Natural killer cell treated with Interleukin-12 subunit alpha and Interleukin-12 subunit beta and Interleukin-15 and Interleukin-18, amount 100 ng/mL, for 72 hours (primary cell): ENCODE measurements around the gene CNIH2. TPM values are rescaled to one million over a fixed set of nuclear protein-coding genes. Genes with fewer than 3 reads are reported as not detected.

Source experiments
- ATAC-seq, 2 donors: fragments of 150-1000 bp; cut with Tn5 transposase in 1 of 2; sonication (Bioruptor Pico), chemical (Tn5 transposase) in 1 of 2; 2 replicates each; pipeline ENCODE4 v1.10.0; 2021
- DNase-seq: peaks from one replicate; pipeline ENCODE4 v3.0.0; 2022; ENCODE audit warnings: low spot score
- H3K27ac Mint-ChIP-seq, 2 donors: 1 replicate in 1 of 2; 2 replicates in 1 of 2; pipeline ENCODE4 v1.8.0; 2022; ENCODE audit warnings: mixed read lengths in 2 of 2, mild to moderate bottlenecking in 1 of 2, moderate library complexity in 1 of 2
- H3K27me3 Mint-ChIP-seq, 2 donors: 1 replicate in 1 of 2; 2 replicates in 1 of 2; pipeline ENCODE4 v1.8.0; 2022; ENCODE audit warnings: mixed read lengths in 2 of 2
- H3K36me3 Mint-ChIP-seq: one replicate; pipeline ENCODE4 v1.8.0; 2022; ENCODE audit warnings: mixed read lengths
- H3K4me1 Mint-ChIP-seq, 2 donors: 1 replicate in 1 of 2; 2 replicates in 1 of 2; pipeline ENCODE4 v1.8.0; 2022; ENCODE audit warnings: low read depth in 2 of 2, mixed read lengths in 2 of 2, mild to moderate bottlenecking in 1 of 2
- H3K4me3 Mint-ChIP-seq: one replicate; pipeline ENCODE4 v1.8.0; 2022; ENCODE audit warnings: mixed read lengths
- H3K9me3 Mint-ChIP-seq: 2 replicates; pipeline ENCODE4 v1.8.0; 2022; ENCODE audit warnings: mixed read lengths
- total RNA-seq, 2 donors: library from RNA; stranded (reverse); gene quantifications; one replicate each; pipeline ENCODE4 v1.2.3, GENCODE V29; 2022

The CNIH2 gene
- total RNA-seq, 2 donors from 2014 or later, result 1.2 to 2.6 TPM

DNA sequence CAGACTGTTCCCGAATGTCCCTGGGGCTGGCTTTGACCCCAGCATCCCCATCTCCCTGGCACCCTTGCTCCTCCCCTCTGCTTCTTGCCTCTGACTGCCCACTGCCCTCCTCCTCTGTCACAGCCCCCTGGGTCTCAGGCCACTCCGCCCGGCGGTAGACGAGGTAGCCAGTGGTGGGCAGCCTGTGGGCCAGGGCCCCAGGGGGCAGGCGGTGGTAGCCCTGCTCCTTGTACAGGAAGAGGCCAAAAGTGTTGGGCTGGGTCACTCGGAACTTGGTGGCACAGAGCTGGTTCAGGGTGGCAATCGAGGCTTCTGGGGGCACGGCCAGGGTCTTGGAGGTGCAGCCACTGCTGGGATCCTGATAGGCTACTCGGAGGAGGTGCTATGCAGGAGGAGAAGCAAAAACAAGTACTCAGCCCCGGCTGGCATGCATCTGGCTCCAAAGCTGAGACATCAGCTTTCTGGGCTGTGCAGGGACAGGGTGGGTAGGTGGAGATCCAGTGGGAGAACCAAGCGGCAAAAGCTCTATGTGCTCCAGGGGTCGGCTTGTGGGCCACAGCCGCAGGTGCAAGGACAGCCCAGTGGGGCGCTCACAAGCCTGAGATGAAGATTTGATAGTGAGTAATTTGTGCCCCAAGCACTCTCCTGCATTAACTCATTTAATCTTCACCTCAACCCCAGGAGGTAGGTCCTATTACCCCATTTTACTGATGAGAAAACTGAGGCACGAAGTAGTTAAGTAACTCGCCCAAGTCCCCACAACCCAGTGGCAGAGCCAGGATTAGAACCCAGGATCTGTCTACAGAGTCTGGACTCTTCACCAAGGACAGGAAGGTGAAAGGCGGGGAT lies 54.6 kb downstream of the CNIH2 start:
- Mint-ChIP-seq H3K4me1 (peaks cover 28 to 36% of the 10 kb centered on the region in 2 donors), H3K36me3 (no peaks in the 10 kb centered on the region), H3K4me3 (no peak overlapping the region), H3K27ac (no peak overlapping the region), H3K27me3 (peaks cover 0 to 9% of the 10 kb centered on the region in 2 donors), H3K9me3 (no peaks in the 10 kb centered on the region)
- ATAC-seq (no peak), DNase-seq (no peak)

DNA sequence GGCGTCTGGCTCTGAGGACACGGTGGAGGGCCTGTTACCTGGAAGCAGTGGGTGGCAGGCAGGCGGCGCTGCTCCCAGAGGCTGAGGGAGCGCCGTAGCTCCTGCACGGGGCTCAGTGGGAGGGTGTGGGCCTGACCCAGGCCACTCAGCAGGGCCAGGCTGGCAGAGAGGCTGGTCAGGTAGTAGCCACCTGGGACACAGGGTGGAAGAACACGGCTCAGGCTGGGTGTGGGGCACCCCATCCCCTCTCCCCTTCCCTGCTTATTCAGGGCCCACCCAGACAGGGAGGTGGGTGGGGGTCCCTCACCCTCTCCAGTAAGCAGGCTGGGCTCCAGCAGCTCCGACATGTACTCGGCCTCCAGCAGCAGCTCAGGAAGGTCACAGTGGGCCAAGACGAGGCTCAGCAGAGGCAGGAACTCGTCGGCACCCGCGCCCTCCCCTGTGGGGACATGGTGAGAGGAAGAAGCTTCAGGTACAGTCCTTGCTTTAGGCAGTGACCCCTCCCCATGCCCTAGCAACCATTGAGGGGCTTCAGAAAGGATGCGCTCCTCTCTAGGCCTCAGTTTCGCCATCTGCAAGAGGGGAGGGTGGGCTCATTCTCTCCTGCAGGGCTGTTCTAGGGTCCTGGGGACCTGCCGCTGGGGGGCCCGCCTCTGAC lies 55.4 kb downstream of the CNIH2 start:
- no peak for DNase-seq
- H3K27me3 Mint-ChIP-seq, result peaks cover 0 to 9% of the 10 kb centered on the region in 2 donors
- H3K27ac Mint-ChIP-seq, result no peak overlapping the region
- H3K9me3 Mint-ChIP-seq, result no peaks in the 10 kb centered on the region
- H3K4me1 Mint-ChIP-seq, result peaks cover 22 to 29% of the 10 kb centered on the region in 2 donors
- no peak for ATAC-seq
- no peak overlapping the region for H3K4me3 Mint-ChIP-seq
- H3K36me3 Mint-ChIP-seq, result no peaks in the 10 kb centered on the region

Other genes starting within 250 kb of the CNIH2 start
- gene GAL3ST3, start 229.0 kb upstream of the CNIH2 start, total RNA-seq, result not detected
- gene SF3B2, start 225.8 kb upstream of the CNIH2 start, total RNA-seq, result 100 to 1,000 TPM; 227 to 286 TPM
- 10 to 100 TPM; 64.3 to 73.3 TPM for gene PACS1, start 207.9 kb upstream of the CNIH2 start, total RNA-seq
- 10 to 100 TPM; 38.0 to 77.2 TPM for gene KLC2, start 20.5 kb upstream of the CNIH2 start, total RNA-seq
- 100 to 1,000 TPM; 139 to 146 TPM for gene RAB1B, start 9.5 kb upstream of the CNIH2 start, total RNA-seq
- 10 to 100 TPM; 62.7 to 76.1 TPM for gene YIF1A, start 11.0 kb downstream of the CNIH2 start, total RNA-seq
- gene TMEM151A, start 13.7 kb downstream of the CNIH2 start, total RNA-seq, result not detected
- under 1 TPM; 0.10 to 0.59 TPM for gene CD248, start 38.9 kb downstream of the CNIH2 start, total RNA-seq
- gene RIN1, start 58.3 kb downstream of the CNIH2 start, total RNA-seq, result 1 to 10 TPM in 1 of 2 donors, under 1 TPM in 1; 0.43 to 2.1 TPM
- 10 to 100 TPM; 53.2 to 64.5 TPM for gene BRMS1, start 66.9 kb downstream of the CNIH2 start, total RNA-seq
- gene B4GAT1, start 69.5 kb downstream of the CNIH2 start, total RNA-seq, result 1 to 10 TPM; 3.5 to 5.4 TPM
- gene SLC29A2, start 93.6 kb downstream of the CNIH2 start, total RNA-seq, result 10 to 100 TPM in 1 of 2 donors, 1 to 10 TPM in 1; 2.4 to 13.6 TPM
- not detected for gene NPAS4, start 142.9 kb downstream of the CNIH2 start, total RNA-seq
- gene MRPL11, start 160.7 kb downstream of the CNIH2 start, total RNA-seq, result 100 to 1,000 TPM in 1 of 2 donors, 10 to 100 TPM in 1; 58.7 to 112 TPM
- 1 to 10 TPM; 5.4 to 6.0 TPM for gene PELI3, start 188.7 kb downstream of the CNIH2 start, total RNA-seq
- 100 to 1,000 TPM in 1 of 2 donors, 10 to 100 TPM in 1; 77.4 to 122 TPM for gene DPP3, start 202.3 kb downstream of the CNIH2 start, total RNA-seq
- 10 to 100 TPM; 20.5 to 21.7 TPM for gene BBS1, start 232.5 kb downstream of the CNIH2 start, total RNA-seq